ENCODE results near the gene SFXN3.

DNA sequence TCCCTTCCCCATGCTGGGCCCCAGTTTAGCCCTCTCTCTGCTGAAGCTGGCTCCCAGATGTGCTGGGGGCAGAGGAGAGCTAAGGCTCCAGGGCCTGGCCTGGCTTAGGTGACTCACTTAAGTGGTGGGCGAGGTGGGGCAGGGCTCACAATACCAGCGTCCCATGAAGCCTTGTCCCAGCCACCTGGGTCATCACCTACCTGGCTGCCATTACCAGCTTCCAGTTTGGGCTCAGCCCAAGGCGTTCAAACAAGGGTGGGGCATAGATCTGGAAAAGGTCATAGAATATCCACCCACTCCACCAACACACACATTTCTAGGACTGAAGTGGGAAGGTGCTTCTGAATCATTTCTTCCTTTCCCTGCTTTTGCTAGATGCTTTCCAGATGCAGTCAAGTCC lies 39.1 kb downstream of the SFXN3 start:
- no peak for TF ChIP-seq POLR2A (IDR thresholded peaks at IDR 0.05)
- TF ChIP-seq, protein P1, sequence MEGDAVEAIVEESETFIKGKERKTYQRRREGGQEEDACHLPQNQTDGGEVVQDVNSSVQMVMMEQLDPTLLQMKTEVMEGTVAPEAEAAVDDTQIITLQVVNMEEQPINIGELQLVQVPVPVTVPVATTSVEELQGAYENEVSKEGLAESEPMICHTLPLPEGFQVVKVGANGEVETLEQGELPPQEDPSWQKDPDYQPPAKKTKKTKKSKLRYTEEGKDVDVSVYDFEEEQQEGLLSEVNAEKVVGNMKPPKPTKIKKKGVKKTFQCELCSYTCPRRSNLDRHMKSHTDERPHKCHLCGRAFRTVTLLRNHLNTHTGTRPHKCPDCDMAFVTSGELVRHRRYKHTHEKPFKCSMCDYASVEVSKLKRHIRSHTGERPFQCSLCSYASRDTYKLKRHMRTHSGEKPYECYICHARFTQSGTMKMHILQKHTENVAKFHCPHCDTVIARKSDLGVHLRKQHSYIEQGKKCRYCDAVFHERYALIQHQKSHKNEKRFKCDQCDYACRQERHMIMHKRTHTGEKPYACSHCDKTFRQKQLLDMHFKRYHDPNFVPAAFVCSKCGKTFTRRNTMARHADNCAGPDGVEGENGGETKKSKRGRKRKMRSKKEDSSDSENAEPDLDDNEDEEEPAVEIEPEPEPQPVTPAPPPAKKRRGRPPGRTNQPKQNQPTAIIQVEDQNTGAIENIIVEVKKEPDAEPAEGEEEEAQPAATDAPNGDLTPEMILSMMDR (IDR thresholded peaks at IDR 0.05) = no peak

Data from esophagus squamous epithelium (tissue), 4 donors.